HCEC 1CT (cell line): ENCODE measurements around the gene POTEG.
"Not testable (repeated sequence)": the region's sequence is repeated elsewhere in the genome, so short reads cannot be mapped to it uniquely, and the experiment has no call there.

ENCODE experiments used
- DNase-seq: peaks from one replicate; pipeline ENCODE4 v3.0.0-alpha.2; 2017

The POTEG gene

GRCh38 chr14:19434241-19434640 is at the start of gene POTEG:
POTEG (minus strand) TSS chr14:19434341; CDS start chr14:19434289, 52 bp downstream.
- not testable (repeated sequence) for DNase-seq

- not testable (repeated sequence) for DNase-seq
These were observed 48.0 kb upstream of the POTEG start for GRCh38 chr14:19482093-19482492.

GRCh38 chr14:19481421-19481820 is 47.3 kb upstream of the POTEG start:
- not testable (repeated sequence) for DNase-seq

GRCh38 chr14:19480491-19480890 is 46.4 kb upstream of the POTEG start:
- DNase-seq: not testable (repeated sequence)

- not testable (repeated sequence) for DNase-seq
These were observed 11.6 kb upstream of the POTEG start for GRCh38 chr14:19445761-19446160.

GRCh38 chr14:19439826-19440225 is 5.7 kb upstream of the POTEG start:
- not testable (repeated sequence) for DNase-seq

- not testable (repeated sequence) for DNase-seq
These were observed 5.1 kb upstream of the POTEG start for GRCh38 chr14:19439219-19439618.

GRCh38 chr14:19437126-19437443 is 2.9 kb upstream of the POTEG start:
- DNase-seq: not testable (repeated sequence)

- not testable (repeated sequence) for DNase-seq
These were observed 2.4 kb upstream of the POTEG start for GRCh38 chr14:19436311-19437125.

- DNase-seq: not testable (repeated sequence)
These were observed 1.7 kb upstream of the POTEG start for GRCh38 chr14:19435852-19436251.

GRCh38 chr14:19434891-19435290 is 750 bp upstream of the POTEG start:
- not testable (repeated sequence) for DNase-seq

GRCh38 chr14:19433765-19434164 is 376 bp downstream of the POTEG start:
- not testable (repeated sequence) for DNase-seq

GRCh38 chr14:19408519-19408918 is 25.6 kb downstream of the POTEG start:
- not testable (repeated sequence) for DNase-seq

- not testable (repeated sequence) for DNase-seq
These were observed 32.0 kb downstream of the POTEG start for GRCh38 chr14:19402097-19402496.

GRCh38 chr14:19394727-19395126 is 39.4 kb downstream of the POTEG start:
- not testable (repeated sequence) for DNase-seq

- not testable (repeated sequence) for DNase-seq
These were observed 43.9 kb downstream of the POTEG start for GRCh38 chr14:19390230-19390629.

- not testable (repeated sequence) for DNase-seq
These were observed 45.4 kb downstream of the POTEG start for GRCh38 chr14:19388741-19389140.

GRCh38 chr14:19386996-19387395 is 47.1 kb downstream of the POTEG start:
- not testable (repeated sequence) for DNase-seq

- DNase-seq: not testable (repeated sequence)
These were observed 47.8 kb downstream of the POTEG start for GRCh38 chr14:19386309-19386708.

- DNase-seq: not testable (repeated sequence)
These were observed 49.9 kb downstream of the POTEG start for GRCh38 chr14:19384088-19384781.

- not testable (repeated sequence) for DNase-seq
These were observed 51.0 kb downstream of the POTEG start for GRCh38 chr14:19383008-19383584.

- DNase-seq: not testable (repeated sequence)
These were observed 54.0 kb downstream of the POTEG start for GRCh38 chr14:19380137-19380536.

- DNase-seq: not testable (repeated sequence)
These were observed 59.7 kb downstream of the POTEG start for GRCh38 chr14:19374451-19374903.
